A673 (cell line): ENCODE data around the gene BTBD9. TPM values are rescaled to one million over a fixed set of nuclear protein-coding genes. Genes with fewer than 3 reads are reported as not detected.

Experiments
- BruUV-seq: library from RNA; stranded (reverse); fragments of 400-500 nt; replicated peaks from 2 replicates; lab custom pipeline; 2021; lab: Mats Ljungman, UMichigan
- CTCF ChIA-PET: fragments of 300-600 bp; sonication (Branson Sonifier 250); formaldehyde crosslinking; loops from one replicate; lab custom pipeline; 2022; ENCODE audit warnings: antibody characterized with exemption; lab: Charles Lee
- POLR2A ChIA-PET: fragments of 300-600 bp; sonication (Branson Sonifier 250); formaldehyde crosslinking; loops from one replicate; lab custom pipeline; 2022; ENCODE audit warnings: antibody characterized with exemption; ENCODE audit not compliant: low non-redundant PET; lab: Charles Lee
- DNase-seq: peaks from one replicate; pipeline ENCODE4 v3.0.0-alpha.2; 2015; ENCODE audit warnings: low spot score
- H3K27ac ChIP-seq: fragments of 200-600 bp; sonication (generic); 2 replicates; pipeline ENCODE4 v1.5.1; 2016; ENCODE audit warnings: mixed run types, low read depth, mild to moderate bottlenecking, mixed read lengths, antibody characterized with exemption, low read length; ENCODE audit not compliant: poor library complexity, severe bottlenecking
- H3K27me3 ChIP-seq: fragments of 200-600 bp; sonication (generic); replicated peaks from 2 replicates; pipeline ENCODE4 v1.6.1; 2017; ENCODE audit warnings: mixed run types, low read depth, mild to moderate bottlenecking, mixed read lengths, antibody characterized with exemption, low read length; ENCODE audit not compliant: insufficient read depth, poor library complexity
- H3K36me3 ChIP-seq: fragments of 200-600 bp; sonication (generic); 2 replicates; pipeline ENCODE4 v1.6.1; 2016; ENCODE audit warnings: mixed run types, mild to moderate bottlenecking, mixed read lengths, antibody characterized with exemption, low read length; ENCODE audit not compliant: insufficient read depth, poor library complexity, severe bottlenecking
- H3K4me1 ChIP-seq: fragments of 200-600 bp; sonication (generic); 2 replicates; pipeline ENCODE4 v1.6.1; 2017; ENCODE audit warnings: mixed run types, mild to moderate bottlenecking, mixed read lengths, antibody characterized with exemption, low read length; ENCODE audit not compliant: insufficient read depth, poor library complexity, severe bottlenecking
- H3K4me3 ChIP-seq: fragments of 200-600 bp; sonication (generic); 2 replicates; pipeline ENCODE4 v1.5.1; 2016; ENCODE audit warnings: low read depth, mixed run types, mild to moderate bottlenecking, mixed read lengths, low read length; ENCODE audit not compliant: poor library complexity, severe bottlenecking
- H3K9me3 ChIP-seq: fragments of 200-600 bp; sonication (generic); 2 replicates; pipeline ENCODE4 v1.6.1; 2016; ENCODE audit warnings: mixed run types, low read depth, mild to moderate bottlenecking, mixed read lengths, antibody characterized with exemption, low read length; ENCODE audit not compliant: poor library complexity, severe bottlenecking
- CTCF ChIP-seq: fragments of 300-800, 200-600 bp; sonication (generic); conservative IDR thresholded peaks from 2 replicates; pipeline ENCODE4 v1.5.1; 2017; ENCODE audit warnings: low read depth, mild to moderate bottlenecking, antibody characterized with exemption, low read length, moderate library complexity, mixed read lengths
- EZH2 ChIP-seq: fragments of 200-600 bp; sonication (generic); IDR thresholded peaks from 2 replicates; pipeline ENCODE4 v1.6.1; 2017; ENCODE audit warnings: borderline replicate concordance, low read depth, mild to moderate bottlenecking, mixed read lengths, antibody characterized with exemption, low read length; ENCODE audit not compliant: poor library complexity, severe bottlenecking
- intact Hi-C: fragments of 100-400 bp; cut with micrococcal nuclease; formaldehyde crosslinking; loops from one replicate; pipeline ENCODE4 v1.10.0; 2022; ENCODE audit not compliant: unreplicated experiment
- total RNA-seq: library from RNA; stranded (reverse); gene quantifications from 2 replicates; pipeline ENCODE4 v1.2.3, GENCODE V29; 2021

BTBD9 gene
- total RNA-seq, 1 experiment from 2014 or later, result 8.0 TPM

GRCh38 chr6:38183856-38184584, 455.7 kb downstream of the BTBD9 start:
- no peaks in the 10 kb centered on the region for H3K36me3 ChIP-seq
- no peaks in the 10 kb centered on the region for H3K4me1 ChIP-seq
- no peak overlapping the region for H3K4me3 ChIP-seq
- H3K9me3 ChIP-seq, result no peaks in the 10 kb centered on the region
- intact Hi-C loops, result no loop called here
- no peaks in the 10 kb centered on the region for H3K27me3 ChIP-seq
- TF ChIP-seq EZH2 (no peak), CTCF (no peak)
- BruUV-seq, result no TSS peak
- ChIA-PET CTCF (no interaction called here), POLR2A (no interaction called here)
- DNase-seq, result no peak
- no peak overlapping the region for H3K27ac ChIP-seq

DNA sequence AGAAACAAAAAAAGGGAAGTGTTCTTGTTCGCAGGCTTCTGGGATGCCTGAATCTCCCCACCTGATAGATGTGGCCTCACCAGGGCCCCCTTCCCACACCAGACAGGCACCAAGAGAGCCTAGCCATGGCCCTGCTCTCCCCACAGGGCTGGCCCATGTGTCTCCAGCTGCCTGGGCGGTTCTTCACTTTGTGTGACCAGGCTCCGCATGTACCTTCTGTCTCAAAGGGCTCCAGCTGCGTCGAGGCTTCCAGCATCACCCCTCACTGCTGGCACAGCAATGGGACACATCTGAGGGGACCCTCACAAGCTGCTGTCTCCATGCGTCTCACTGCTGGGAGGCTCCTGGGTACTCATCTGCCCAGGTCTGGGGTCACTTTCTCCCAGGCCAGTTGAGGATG, 457.3 kb downstream of the BTBD9 start:
- no peak overlapping the region for H3K27ac ChIP-seq
- no peak overlapping the region for H3K4me3 ChIP-seq
- DNase-seq, result no peak
- H3K36me3 ChIP-seq, result no peaks in the 10 kb centered on the region
- BruUV-seq, result no TSS peak
- TF ChIP-seq EZH2 (no peak), CTCF (no peak)
- no peaks in the 10 kb centered on the region for H3K4me1 ChIP-seq
- no peaks in the 10 kb centered on the region for H3K9me3 ChIP-seq
- intact Hi-C loops, result no loop called here
- ChIA-PET POLR2A (no interaction called here), CTCF (no interaction called here)
- H3K27me3 ChIP-seq, result no peaks in the 10 kb centered on the region

DNA sequence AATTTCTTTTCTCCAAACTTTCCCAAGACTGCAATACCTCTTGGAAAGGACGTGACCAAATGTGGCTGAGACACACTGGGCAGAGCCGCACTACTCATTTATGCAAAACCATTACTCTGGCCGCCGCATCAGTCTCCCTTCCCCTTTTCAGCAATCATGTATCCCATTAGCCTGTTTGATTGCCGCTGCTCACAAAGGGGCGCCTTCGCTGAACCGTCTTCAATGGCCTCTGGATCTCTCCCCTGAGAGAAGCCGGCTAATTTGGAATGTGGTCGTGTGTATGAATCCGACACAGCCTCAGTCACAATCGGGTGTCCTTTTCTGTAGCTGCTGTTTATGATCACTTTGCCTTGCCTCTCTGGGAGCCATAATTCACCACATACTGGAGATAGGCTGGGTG, 459.1 kb downstream of the BTBD9 start:
- DNase-seq, result no peak
- POLR2A ChIA-PET, result no interaction called here
- no peaks in the 10 kb centered on the region for H3K36me3 ChIP-seq
- no peaks in the 10 kb centered on the region for H3K9me3 ChIP-seq
- CTCF ChIA-PET, result no interaction called here
- intact Hi-C loops, result no loop called here
- no peak for TF ChIP-seq CTCF
- TF ChIP-seq EZH2, result no peak
- no peak overlapping the region for H3K27ac ChIP-seq
- no TSS peak for BruUV-seq
- H3K4me1 ChIP-seq, result no peaks in the 10 kb centered on the region
- no peak overlapping the region for H3K4me3 ChIP-seq
- H3K27me3 ChIP-seq, result no peaks in the 10 kb centered on the region
